ENCODE measurements around the gene TFB1M.

- peak; percentile 44 to 59 for TF ChIP-seq CTCF (IDR thresholded peaks at IDR 0.05)
- no peak for TF ChIP-seq POLR2A (IDR thresholded peaks at IDR 0.05)
- TF ChIP-seq POLR2AphosphoS5 (IDR thresholded peaks at IDR 0.05): no peak
These were observed 66.0 kb downstream of the TFB1M start for GRCh38 chr6:155248008-155249001.

Data from suprapubic skin (tissue), 4 donors.